ENCODE measurements around the gene SSR2. TPM values are rescaled to one million over a fixed set of nuclear protein-coding genes. Genes with fewer than 3 reads are reported as not detected.
"Not testable (repeated sequence)": the region's sequence is repeated elsewhere in the genome, so short reads cannot be mapped to it uniquely, and the experiment has no call there.

SSR2 gene
- total RNA-seq, 1 donor from 2014 or later, result 366 TPM

- DNase-seq (ENCODE audit: low read depth), result no peak
These were observed 24.6 kb downstream of the SSR2 start for GRCh38 chr1:155996166-155996565.

GRCh38 chr1:155993595-155993994, 27.2 kb downstream of the SSR2 start:
- no peak for DNase-seq (ENCODE audit: low read depth)

GRCh38 chr1:155990005-155990739, 30.6 kb downstream of the SSR2 start:
- DNase-seq (ENCODE audit: low read depth), result no peak

GRCh38 chr1:155989242-155990004, 31.3 kb downstream of the SSR2 start:
- DNase-seq (ENCODE audit: low read depth), result peak; percentile 48

- not testable (repeated sequence) for DNase-seq (ENCODE audit: low read depth)
These were observed 35.7 kb downstream of the SSR2 start for GRCh38 chr1:155984903-155985645.

GRCh38 chr1:155984341-155984740, 36.4 kb downstream of the SSR2 start:
- no peak for DNase-seq (ENCODE audit: low read depth)

- DNase-seq (ENCODE audit: low read depth), result peak; percentile 62
These were observed 37.3 kb downstream of the SSR2 start for GRCh38 chr1:155983191-155984024.

GRCh38 chr1:155982106-155982505, 38.6 kb downstream of the SSR2 start:
- no peak for DNase-seq (ENCODE audit: low read depth)

- peak; percentile 82 for DNase-seq (ENCODE audit: low read depth)
These were observed 39.3 kb downstream of the SSR2 start for GRCh38 chr1:155981266-155982088.

- DNase-seq (ENCODE audit: low read depth), result no peak
These were observed 41.0 kb downstream of the SSR2 start for GRCh38 chr1:155979597-155980343.

- DNase-seq (ENCODE audit: low read depth), result no peak
These were observed 41.8 kb downstream of the SSR2 start for GRCh38 chr1:155978973-155979429.

- DNase-seq (ENCODE audit: low read depth), result no peak
These were observed 42.3 kb downstream of the SSR2 start, which contains the start of gene ARHGEF2 for GRCh38 chr1:155978325-155978972. ARHGEF2 (minus strand) TSS chr1:155978547; CDS start chr1:155978427, 120 bp downstream.

- DNase-seq (ENCODE audit: low read depth), result no peak
These were observed 42.9 kb downstream of the SSR2 start for GRCh38 chr1:155977690-155978324.

GRCh38 chr1:155976913-155977689, 43.6 kb downstream of the SSR2 start:
- DNase-seq (ENCODE audit: low read depth), result no peak

- DNase-seq (ENCODE audit: low read depth), result peak; percentile 35
These were observed 44.5 kb downstream of the SSR2 start for GRCh38 chr1:155976062-155976912.

- no peak for DNase-seq (ENCODE audit: low read depth)
These were observed 45.2 kb downstream of the SSR2 start for GRCh38 chr1:155975375-155976061.

Data from renal cortical epithelial cell (primary cell).